ENCODE data around the gene BTG1. TPM values are rescaled to one million over a fixed set of nuclear protein-coding genes. Genes with fewer than 3 reads are reported as not detected.

The BTG1 gene
- polyA plus RNA-seq, 3 donors = 189 to 242 (median 192) TPM

DNA sequence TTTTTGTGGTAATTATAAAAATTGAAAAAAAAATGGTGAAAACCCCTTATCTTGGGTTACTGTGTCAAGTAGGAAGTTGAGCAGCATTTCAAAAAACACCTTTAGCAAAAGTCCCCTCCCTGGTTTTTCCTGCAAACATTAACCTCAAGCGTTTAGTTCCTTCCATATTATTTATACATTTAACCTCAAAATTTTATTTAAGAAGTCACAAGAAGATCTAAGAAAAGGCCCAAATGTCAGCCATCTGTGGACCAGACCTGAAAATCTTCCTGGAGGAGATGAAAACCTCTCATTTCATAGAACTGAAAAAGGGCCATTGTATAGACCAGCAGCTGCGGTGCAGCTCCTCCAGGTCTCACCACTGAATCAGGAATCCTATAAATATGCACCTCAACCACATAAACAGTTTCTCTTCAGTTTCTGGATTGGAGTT, 40.4 kb upstream of the BTG1 start:
- Histone ChIP-seq H3K9ac (ENCODE audit: insufficient read depth, low read length, poor library complexity, severe bottlenecking) (no peak overlapping the region), H3K4me1 (ENCODE audit: control insufficient read depth in 1 of 2, insufficient read depth in 2 of 2, low read length in 2 of 2) (peaks cover 9 to 10% of the 10 kb centered on the region in 2 donors), H4K20me1 (ENCODE audit: insufficient read depth, low read length) (no peaks in the 10 kb centered on the region), H3K4me3 (replicated peaks in 1 of 3; ENCODE audit: low read depth in 2 of 3, low read length in 3 of 3) (no peak overlapping the region), H2AFZ (ENCODE audit: insufficient read depth, low read depth, low read length, poor library complexity, severe bottlenecking) (no peak overlapping the region), H3K4me2 (replicated peaks; ENCODE audit: extremely low read depth, low read length, poor library complexity, severe bottlenecking) (no peak overlapping the region), H3K27ac (ENCODE audit: low read depth in 1 of 2, low read length in 2 of 2) (no peak overlapping the region), H3K36me3 (replicated peaks in 1 of 2; ENCODE audit: control insufficient read depth in 1 of 2, insufficient read depth in 2 of 2, low read length in 2 of 2) (no peaks in the 10 kb centered on the region), H3K79me2 (ENCODE audit: insufficient read depth, low read length) (no peaks in the 10 kb centered on the region), H3K27me3 (ENCODE audit: control insufficient read depth in 2 of 2, insufficient read depth in 2 of 2, low read length in 2 of 2) (no peaks in the 10 kb centered on the region), H3K9me3 (replicated peaks in 1 of 2; ENCODE audit: control insufficient read depth in 1 of 2, insufficient read depth in 1 of 2, low read length in 2 of 2) (peaks cover 7 to 10% of the 10 kb centered on the region in 2 donors)
- no peak overlapping the region for H3K27ac Mint-ChIP-seq
- no peak overlapping the region for H3K4me3 Mint-ChIP-seq
- TF ChIP-seq, protein P1, sequence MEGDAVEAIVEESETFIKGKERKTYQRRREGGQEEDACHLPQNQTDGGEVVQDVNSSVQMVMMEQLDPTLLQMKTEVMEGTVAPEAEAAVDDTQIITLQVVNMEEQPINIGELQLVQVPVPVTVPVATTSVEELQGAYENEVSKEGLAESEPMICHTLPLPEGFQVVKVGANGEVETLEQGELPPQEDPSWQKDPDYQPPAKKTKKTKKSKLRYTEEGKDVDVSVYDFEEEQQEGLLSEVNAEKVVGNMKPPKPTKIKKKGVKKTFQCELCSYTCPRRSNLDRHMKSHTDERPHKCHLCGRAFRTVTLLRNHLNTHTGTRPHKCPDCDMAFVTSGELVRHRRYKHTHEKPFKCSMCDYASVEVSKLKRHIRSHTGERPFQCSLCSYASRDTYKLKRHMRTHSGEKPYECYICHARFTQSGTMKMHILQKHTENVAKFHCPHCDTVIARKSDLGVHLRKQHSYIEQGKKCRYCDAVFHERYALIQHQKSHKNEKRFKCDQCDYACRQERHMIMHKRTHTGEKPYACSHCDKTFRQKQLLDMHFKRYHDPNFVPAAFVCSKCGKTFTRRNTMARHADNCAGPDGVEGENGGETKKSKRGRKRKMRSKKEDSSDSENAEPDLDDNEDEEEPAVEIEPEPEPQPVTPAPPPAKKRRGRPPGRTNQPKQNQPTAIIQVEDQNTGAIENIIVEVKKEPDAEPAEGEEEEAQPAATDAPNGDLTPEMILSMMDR (IDR thresholded peaks at IDR 0.05) = no peak
- no CpG with 5 or more reads among the region's 2 CpGs for WGBS (ENCODE audit: insufficient coverage)
- peaks cover 0 to 3% (median 0%) of the 10 kb centered on the region in 3 donors for H3K27me3 Mint-ChIP-seq (ENCODE audit: low read depth in 3 of 3)
- intact Hi-C loops (cut with micrococcal nuclease) = no loop called here
- no peak for DNase-seq
- peaks cover 17% of the 10 kb centered on the region for H3K4me1 Mint-ChIP-seq
- peaks cover 6 to 19% (median 9%) of the 10 kb centered on the region in 7 donors for H3K9me3 Mint-ChIP-seq
- H3K36me3 Mint-ChIP-seq = peaks cover 0 to 3% of the 10 kb centered on the region in 2 donors

DNA sequence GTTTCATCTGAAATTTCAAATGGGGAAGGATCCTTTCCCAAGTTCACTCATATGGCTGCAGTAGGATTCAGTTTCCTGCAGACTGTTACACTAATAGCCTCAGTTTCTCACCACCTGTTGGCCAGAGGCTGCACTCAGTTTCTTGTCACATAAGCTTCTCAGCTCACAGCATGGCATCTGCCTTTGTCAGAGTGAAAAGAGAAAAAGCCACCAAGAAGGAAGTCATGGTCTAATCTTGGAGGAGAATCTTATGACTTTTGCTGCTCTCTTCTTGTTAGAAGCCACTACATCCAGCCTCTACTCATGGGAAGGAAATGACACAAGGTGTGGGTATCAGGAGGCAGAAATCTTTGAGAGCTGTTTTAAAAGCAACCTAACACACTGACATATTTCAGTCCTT, 39.4 kb upstream of the BTG1 start:
- Histone ChIP-seq H3K9me3 (replicated peaks in 1 of 2; ENCODE audit: control insufficient read depth in 1 of 2, insufficient read depth in 1 of 2, low read length in 2 of 2) (peaks cover 7 to 10% of the 10 kb centered on the region in 2 donors), H3K79me2 (ENCODE audit: insufficient read depth, low read length) (no peaks in the 10 kb centered on the region), H3K4me1 (ENCODE audit: control insufficient read depth in 1 of 2, insufficient read depth in 2 of 2, low read length in 2 of 2) (no peaks in the 10 kb centered on the region), H3K4me3 (replicated peaks in 1 of 3; ENCODE audit: low read depth in 2 of 3, low read length in 3 of 3) (no peak overlapping the region), H4K20me1 (ENCODE audit: insufficient read depth, low read length) (no peaks in the 10 kb centered on the region), H3K27ac (ENCODE audit: low read depth in 1 of 2, low read length in 2 of 2) (no peak overlapping the region), H3K9ac (ENCODE audit: insufficient read depth, low read length, poor library complexity, severe bottlenecking) (no peak overlapping the region), H2AFZ (ENCODE audit: insufficient read depth, low read depth, low read length, poor library complexity, severe bottlenecking) (no peak overlapping the region), H3K36me3 (replicated peaks in 1 of 2; ENCODE audit: control insufficient read depth in 1 of 2, insufficient read depth in 2 of 2, low read length in 2 of 2) (no peaks in the 10 kb centered on the region), H3K4me2 (replicated peaks; ENCODE audit: extremely low read depth, low read length, poor library complexity, severe bottlenecking) (no peak overlapping the region), H3K27me3 (ENCODE audit: control insufficient read depth in 2 of 2, insufficient read depth in 2 of 2, low read length in 2 of 2) (no peaks in the 10 kb centered on the region)
- intact Hi-C loops (cut with micrococcal nuclease) = no loop called here
- Mint-ChIP-seq H3K4me3 (no peak overlapping the region), H3K36me3 (peaks cover 0 to 5% of the 10 kb centered on the region in 2 donors), H3K27me3 (ENCODE audit: low read depth in 3 of 3) (peaks cover 0 to 2% (median 0%) of the 10 kb centered on the region in 3 donors), H3K4me1 (peaks cover 7% of the 10 kb centered on the region), H3K27ac (no peak overlapping the region), H3K9me3 (peaks cover 6 to 19% (median 9%) of the 10 kb centered on the region in 7 donors)
- no peak for DNase-seq
- TF ChIP-seq, protein P1 (IDR thresholded peaks at IDR 0.05) = no peak

Measured in CD14-positive monocyte (primary cell).